Measurements from ENCODE around the gene FBXL20.
"Not testable (repeated sequence)": the region's sequence is repeated elsewhere in the genome, so short reads cannot be mapped to it uniquely, and the experiment has no call there.

FBXL20 gene

GRCh38 chr17:39261286-39261685 is 140.1 kb downstream of the FBXL20 start:
- no peak overlapping the region for H3K4me3 ChIP-seq (ENCODE audit: low read depth, low read length)

- H3K4me3 ChIP-seq (ENCODE audit: low read depth, low read length): no peak overlapping the region
These were observed 148.5 kb downstream of the FBXL20 start for GRCh38 chr17:39252788-39253460.

GRCh38 chr17:39251997-39252396 is 149.4 kb downstream of the FBXL20 start:
- H3K4me3 ChIP-seq (ENCODE audit: low read depth, low read length): no peak overlapping the region

DNA sequence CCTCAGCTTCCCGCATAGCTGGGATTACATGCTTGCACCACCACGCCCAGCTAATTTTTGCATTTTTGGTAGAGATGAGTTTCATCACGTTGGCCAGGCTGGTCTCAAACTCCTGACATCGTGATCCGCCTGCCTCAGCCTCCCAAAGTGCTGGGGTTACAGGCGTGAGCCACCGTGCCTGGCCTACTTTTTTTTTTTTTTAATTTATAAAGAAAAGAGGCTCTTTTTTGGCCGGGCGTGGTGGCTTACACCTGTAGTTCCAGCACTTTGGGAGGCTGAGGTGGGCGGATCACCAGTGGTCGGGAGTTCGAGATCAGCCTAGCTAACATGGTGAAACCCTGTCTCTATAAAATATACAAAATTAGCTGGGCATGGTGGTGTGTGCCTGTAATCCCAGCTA is 151.3 kb downstream of the FBXL20 start:
- not testable (repeated sequence) for H3K4me3 ChIP-seq (ENCODE audit: low read depth, low read length)

GRCh38 chr17:39246274-39246673 is 155.2 kb downstream of the FBXL20 start:
- no peak overlapping the region for H3K4me3 ChIP-seq (ENCODE audit: low read depth, low read length)

DNA sequence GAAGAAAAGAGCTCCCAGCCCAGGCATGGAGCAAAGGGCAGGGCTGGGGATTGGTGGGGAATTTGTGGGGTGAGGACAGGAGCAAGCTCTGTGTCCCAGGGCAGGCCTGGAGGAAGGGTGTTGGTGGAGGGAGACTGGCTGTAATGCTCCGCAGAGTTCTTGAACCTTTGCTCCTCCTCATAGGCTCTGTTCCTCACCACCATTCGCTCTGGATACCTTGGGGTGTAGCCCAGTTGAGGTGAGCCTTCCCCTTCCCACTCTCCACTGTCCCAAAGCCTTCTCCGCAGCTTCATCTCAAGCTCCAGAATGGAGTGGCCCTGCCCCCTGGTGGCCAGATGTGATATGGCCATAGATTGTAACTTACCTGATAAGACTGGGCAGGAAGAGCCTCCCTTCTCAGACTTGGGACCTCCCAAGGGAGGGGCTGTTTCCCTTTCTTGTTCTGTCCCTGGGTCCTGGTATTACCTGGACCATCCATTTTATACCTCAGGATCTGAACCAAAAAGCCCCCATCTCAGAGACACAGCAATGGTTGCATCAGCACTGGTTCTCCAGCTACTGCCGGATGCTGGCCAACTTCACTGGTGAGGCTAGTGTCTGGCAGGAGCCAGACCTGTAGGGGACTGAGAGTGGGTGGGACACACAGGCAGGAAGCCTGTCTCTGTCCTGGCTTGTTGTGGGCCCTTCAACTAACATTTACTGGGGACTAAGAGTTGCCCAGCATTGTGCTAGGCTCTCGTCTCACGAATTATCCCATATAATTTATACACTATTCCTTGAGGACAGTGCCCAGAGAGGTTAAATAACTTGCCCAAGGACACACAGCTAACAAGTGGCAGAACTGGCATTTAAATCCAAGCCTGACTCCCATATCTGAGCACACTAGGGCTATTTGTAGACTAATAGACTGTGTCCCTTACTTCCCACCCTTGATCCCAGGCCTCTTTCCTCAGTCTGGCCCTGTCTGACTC is 156.5 kb downstream of the FBXL20 start:
- no peak overlapping the region for H3K4me3 ChIP-seq (ENCODE audit: low read depth, low read length)

GRCh38 chr17:39244016-39244599 is 157.3 kb downstream of the FBXL20 start:
- H3K4me3 ChIP-seq (ENCODE audit: low read depth, low read length): no peak overlapping the region

GRCh38 chr17:39243155-39243554 is 158.3 kb downstream of the FBXL20 start:
- H3K4me3 ChIP-seq (ENCODE audit: low read depth, low read length): no peak overlapping the region

GRCh38 chr17:39240631-39241030 is 160.8 kb downstream of the FBXL20 start:
- H3K4me3 ChIP-seq (ENCODE audit: low read depth, low read length): no peak overlapping the region

- no peak overlapping the region for H3K4me3 ChIP-seq (ENCODE audit: low read depth, low read length)
These were observed 161.6 kb downstream of the FBXL20 start for GRCh38 chr17:39239640-39240314.

- no peak overlapping the region for H3K4me3 ChIP-seq (ENCODE audit: low read depth, low read length)
These were observed 163.0 kb downstream of the FBXL20 start for GRCh38 chr17:39238311-39238972.

DNA sequence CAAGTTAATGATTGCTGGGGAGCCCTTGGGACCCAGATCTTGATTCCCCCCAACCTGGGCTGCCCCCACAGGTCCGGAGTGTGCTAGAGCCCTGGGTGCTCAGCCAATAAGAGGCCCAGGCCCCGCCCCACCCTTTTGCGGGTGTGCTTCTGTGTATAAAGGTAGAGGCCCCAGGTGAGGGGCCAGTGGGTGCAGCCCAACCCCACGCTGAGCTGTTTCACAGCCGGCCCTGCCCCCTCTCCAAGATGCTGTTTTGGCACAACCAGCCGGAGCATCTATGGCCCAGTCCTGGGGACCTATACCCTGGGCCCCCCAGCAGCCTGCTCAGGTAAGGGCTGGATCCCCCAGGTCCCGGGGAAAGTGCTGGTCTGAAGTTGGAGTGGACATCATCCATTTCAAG is 163.8 kb downstream of the FBXL20 start:
- H3K4me3 ChIP-seq (ENCODE audit: low read depth, low read length): no peak overlapping the region

GRCh38 chr17:39236981-39237441 is 164.4 kb downstream of the FBXL20 start:
- no peak overlapping the region for H3K4me3 ChIP-seq (ENCODE audit: low read depth, low read length)

DNA sequence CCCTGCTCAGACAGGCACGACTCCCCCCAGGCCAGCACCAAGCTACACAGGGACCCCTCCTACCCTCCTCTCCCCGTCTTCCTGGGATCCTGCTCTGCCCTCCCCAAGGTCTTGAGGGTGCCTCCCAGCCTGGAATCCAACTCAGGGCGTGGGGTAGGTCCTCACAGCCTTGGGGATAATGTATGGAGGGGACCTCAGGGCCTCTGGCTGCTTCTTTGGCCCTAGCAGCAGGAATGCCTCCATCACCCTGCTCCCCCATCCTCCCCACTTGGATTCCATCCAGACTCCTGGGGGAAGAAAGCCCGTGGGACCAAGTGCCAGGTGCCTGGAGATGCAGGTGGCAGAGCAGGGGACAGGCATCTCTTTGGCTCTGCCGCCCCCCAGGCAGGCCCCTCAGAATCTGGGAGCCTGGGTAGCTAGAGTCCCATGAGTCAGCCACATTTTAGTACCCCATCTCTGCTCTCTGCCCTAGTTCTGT is 164.9 kb downstream of the FBXL20 start:
- H3K4me3 ChIP-seq (ENCODE audit: low read depth, low read length): no peak overlapping the region

- no peak overlapping the region for H3K4me3 ChIP-seq (ENCODE audit: low read depth, low read length)
These were observed 165.6 kb downstream of the FBXL20 start for GRCh38 chr17:39235555-39236449.

DNA sequence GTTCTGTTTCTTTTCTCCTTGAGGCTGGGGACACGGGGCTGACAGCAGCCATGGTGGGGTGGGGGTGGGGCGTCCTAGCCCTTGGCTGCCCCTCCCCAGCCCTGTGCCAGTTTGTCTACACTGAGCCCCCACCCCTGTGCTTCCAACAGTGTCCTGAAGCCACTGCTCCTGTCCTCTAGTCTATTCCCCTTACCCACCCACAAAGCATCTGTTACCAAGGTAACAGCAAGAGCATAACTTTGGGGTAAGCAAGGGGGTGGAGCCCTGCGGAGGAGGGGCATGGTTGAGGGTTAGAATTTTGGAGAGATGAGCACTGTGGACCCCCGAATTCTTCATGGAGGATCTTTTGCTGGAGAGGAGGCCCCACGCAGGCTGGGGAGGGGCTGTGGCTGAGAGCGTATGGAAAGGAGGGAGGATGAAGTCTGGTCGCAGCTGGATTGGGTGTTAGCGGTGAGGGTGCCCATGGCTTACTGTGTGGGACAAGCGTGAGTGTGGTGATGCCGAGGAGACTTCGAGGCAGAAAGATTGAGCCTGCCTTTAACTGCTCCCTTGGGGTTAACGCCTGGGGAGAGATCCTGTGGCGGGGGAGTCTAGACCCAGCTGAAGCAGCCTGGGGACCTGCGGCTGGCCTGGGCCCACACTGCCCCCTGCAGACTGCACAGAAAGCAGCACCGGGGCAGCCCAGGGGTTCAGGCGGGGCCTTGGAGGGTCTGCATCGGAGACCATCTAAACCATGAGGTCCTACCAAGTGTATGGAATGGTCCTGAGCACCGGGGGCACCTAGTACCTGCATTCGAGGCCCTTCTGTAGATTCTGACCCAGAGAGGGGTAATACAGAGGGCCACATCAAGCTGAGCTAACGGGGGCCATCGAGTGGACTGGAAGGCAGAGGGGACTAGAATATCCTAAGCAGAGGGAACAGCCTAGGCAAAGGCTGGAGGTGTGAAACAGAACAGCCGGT is 169.6 kb downstream of the FBXL20 start:
- H3K4me3 ChIP-seq (ENCODE audit: low read depth, low read length): no peak overlapping the region

DNA sequence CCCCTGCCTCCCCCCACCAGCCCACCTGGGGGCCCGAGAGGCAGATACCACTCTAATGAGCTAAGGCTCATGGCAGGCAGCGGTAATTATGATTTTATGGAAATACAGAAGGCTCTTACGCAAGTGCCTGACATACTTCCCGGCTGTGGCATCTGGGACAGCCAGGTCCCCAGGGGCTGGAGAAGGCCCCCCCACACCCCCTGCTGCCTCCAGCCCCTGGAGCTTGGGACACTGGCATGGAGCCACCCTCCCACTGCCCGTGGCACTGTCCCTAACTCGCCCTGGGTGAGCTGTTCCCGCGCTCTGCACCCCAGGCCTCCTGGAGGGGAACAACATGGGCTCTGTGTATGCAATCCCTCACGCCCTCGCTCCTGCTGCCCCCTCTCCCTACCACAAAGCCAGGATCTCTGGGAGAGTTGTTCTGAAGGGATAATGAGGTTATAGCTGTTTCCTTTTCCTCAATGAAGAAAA is 170.3 kb downstream of the FBXL20 start:
- no peak overlapping the region for H3K4me3 ChIP-seq (ENCODE audit: low read depth, low read length)

GRCh38 chr17:39230361-39230760 is 171.1 kb downstream of the FBXL20 start:
- H3K4me3 ChIP-seq (ENCODE audit: low read depth, low read length): no peak overlapping the region

Measured in iPS-11a (cell line).